Measurements from ENCODE around the gene TCF7L2. TPM values are rescaled to one million over a fixed set of nuclear protein-coding genes. Genes with fewer than 3 reads are reported as not detected.

The TCF7L2 gene
- total RNA-seq, 1 experiment from 2014 or later: 14.8 TPM

- Histone ChIP-seq H3K9me3 (ENCODE audit: insufficient read depth, low read depth) (no peaks in the 10 kb centered on the region), H3K9me2 (ENCODE audit: insufficient read depth) (no peaks in the 10 kb centered on the region), H3K27ac (no peak overlapping the region), H3F3A (ENCODE audit: insufficient read depth, low read depth) (no peaks in the 10 kb centered on the region), H3K36me3 (ENCODE audit: low read depth) (peaks cover 5% of the 10 kb centered on the region; the same call in 1 of the 2 replicates), H3K27me3 (ENCODE audit: insufficient read depth, low read depth) (no peaks in the 10 kb centered on the region), H3K4me1 (replicated peaks; ENCODE audit: insufficient read depth) (no peaks in the 10 kb centered on the region), H3K4me2 (no peak overlapping the region), H3K4me3 (no peak overlapping the region), H4K20me1 (ENCODE audit: insufficient read depth) (no peaks in the 10 kb centered on the region), H3K79me2 (ENCODE audit: low read depth) (peaks cover 4% of the 10 kb centered on the region; the same call in 1 of the 2 replicates), H2AFZ (no peak overlapping the region)
- ChIA-PET POLR2A (ENCODE audit: unreplicated experiment) (interaction anchor here (0.6 kb wide), 1 partner anchor 268 kb away, joined by 8 read pairs; no protein-coding TSS in a partner anchor), CTCF (no interaction called here)
- DNase-seq: no peak
- no TSS peak for BruUV-seq (replicated peaks)
- intact Hi-C loops (cut with micrococcal nuclease; ENCODE audit: unreplicated experiment): no loop called here
- TF ChIP-seq EZH2 (IDR thresholded peaks at IDR 0.05; ENCODE audit: low read depth) (no peak), CTCF (conservative IDR thresholded peaks at IDR 0.05) (no peak)
Observed at GRCh38 chr10:112973046-112973445, 23.0 kb downstream of the TCF7L2 start.

- Histone ChIP-seq H2AFZ (no peak overlapping the region), H3K9me3 (ENCODE audit: insufficient read depth, low read depth) (no peaks in the 10 kb centered on the region), H4K20me1 (ENCODE audit: insufficient read depth) (no peaks in the 10 kb centered on the region), H3K79me2 (ENCODE audit: low read depth) (no peaks in the 10 kb centered on the region; the same call in 1 of the 2 replicates), H3K36me3 (ENCODE audit: low read depth) (peaks cover 5% of the 10 kb centered on the region; the same call in 1 of the 2 replicates), H3F3A (ENCODE audit: insufficient read depth, low read depth) (no peaks in the 10 kb centered on the region), H3K27ac (no peak overlapping the region), H3K27me3 (ENCODE audit: insufficient read depth, low read depth) (no peaks in the 10 kb centered on the region), H3K4me2 (no peak overlapping the region), H3K4me3 (no peak overlapping the region), H3K4me1 (replicated peaks; ENCODE audit: insufficient read depth) (no peaks in the 10 kb centered on the region), H3K9me2 (ENCODE audit: insufficient read depth) (no peaks in the 10 kb centered on the region)
- no peak for DNase-seq
- no TSS peak for BruUV-seq (replicated peaks)
- CTCF ChIA-PET: interaction anchor here (0.6 kb wide), 1 partner anchor 144 kb away, joined by 4 read pairs; no protein-coding TSS in a partner anchor
- POLR2A ChIA-PET (ENCODE audit: unreplicated experiment): interaction anchor here (0.6 kb wide), 1 partner anchor 268 kb away, joined by 8 read pairs; no protein-coding TSS in a partner anchor
- no peak for TF ChIP-seq EZH2 (IDR thresholded peaks at IDR 0.05; ENCODE audit: low read depth)
- no peak for TF ChIP-seq CTCF (conservative IDR thresholded peaks at IDR 0.05)
- intact Hi-C loops (cut with micrococcal nuclease; ENCODE audit: unreplicated experiment): no loop called here
Observed at GRCh38 chr10:112973805-112974204, 23.8 kb downstream of the TCF7L2 start.

- no peak overlapping the region for H3K27ac ChIP-seq
- intact Hi-C loops (cut with micrococcal nuclease; ENCODE audit: unreplicated experiment): no loop called here
- H2AFZ ChIP-seq: no peak overlapping the region
- no peaks in the 10 kb centered on the region for H3F3A ChIP-seq (ENCODE audit: insufficient read depth, low read depth)
- H3K27me3 ChIP-seq (ENCODE audit: insufficient read depth, low read depth): no peaks in the 10 kb centered on the region
- no peaks in the 10 kb centered on the region for H3K4me1 ChIP-seq (replicated peaks; ENCODE audit: insufficient read depth)
- BruUV-seq (replicated peaks): no TSS peak
- no peaks in the 10 kb centered on the region for H3K36me3 ChIP-seq (ENCODE audit: low read depth)
- ChIA-PET POLR2A (ENCODE audit: unreplicated experiment) (no interaction called here), CTCF (no interaction called here)
- H3K4me3 ChIP-seq: no peak overlapping the region
- H3K4me2 ChIP-seq: no peak overlapping the region
- H3K9me3 ChIP-seq (ENCODE audit: insufficient read depth, low read depth): no peaks in the 10 kb centered on the region
- H4K20me1 ChIP-seq (ENCODE audit: insufficient read depth): no peaks in the 10 kb centered on the region
- H3K79me2 ChIP-seq (ENCODE audit: low read depth): no peaks in the 10 kb centered on the region
- TF ChIP-seq CTCF (conservative IDR thresholded peaks at IDR 0.05) (no peak), EZH2 (IDR thresholded peaks at IDR 0.05; ENCODE audit: low read depth) (no peak)
- no peak for DNase-seq
- no peaks in the 10 kb centered on the region for H3K9me2 ChIP-seq (ENCODE audit: insufficient read depth)
Observed at GRCh38 chr10:112977426-112977898, 27.4 kb downstream of the TCF7L2 start.
